OCI-LY1 (cell line): ENCODE measurements around the gene CTDNEP1.

Source experiments
- H2AFZ ChIP-seq: fragments of 200-600 bp; sonication (generic), shearing (Covaris generic); 2 replicates; pipeline ENCODE4 v1.6.0; 2014; ENCODE audit warnings: antibody characterized with exemption, mild to moderate bottlenecking, low read length
- H3F3A ChIP-seq: fragments of 200-600 bp; sonication (generic), shearing (Covaris generic); 2 replicates; pipeline ENCODE4 v1.6.0; 2014; ENCODE audit warnings: mild to moderate bottlenecking, antibody characterized with exemption, low read length, moderate library complexity; ENCODE audit not compliant: insufficient read depth
- H3K27ac ChIP-seq: fragments of 200-600 bp; sonication (generic); 2 replicates; pipeline ENCODE4 v1.5.1; 2014; ENCODE audit warnings: low read length, mixed run types, mild to moderate bottlenecking, low read depth; ENCODE audit not compliant: poor library complexity, severe bottlenecking
- H3K27me3 ChIP-seq: fragments of 200-600 bp; sonication (generic); 2 replicates; pipeline ENCODE4 v1.6.0; 2014; ENCODE audit warnings: antibody characterized with exemption, mild to moderate bottlenecking, low read length, moderate library complexity; ENCODE audit not compliant: insufficient read depth
- H3K36me3 ChIP-seq: fragments of 200-600 bp; sonication (generic); 2 replicates; pipeline ENCODE4 v1.6.1; 2014; ENCODE audit warnings: mild to moderate bottlenecking, antibody characterized with exemption, low read length, moderate library complexity, mixed read lengths; ENCODE audit not compliant: insufficient read depth
- H3K4me1 ChIP-seq: fragments of 200-600 bp; sonication (generic); 2 replicates; pipeline ENCODE4 v1.5.1; 2014; ENCODE audit warnings: mild to moderate bottlenecking, low read length, moderate library complexity; ENCODE audit not compliant: insufficient read depth, severe bottlenecking
- H3K4me2 ChIP-seq: fragments of 200-600 bp; sonication (generic), shearing (Covaris generic); 2 replicates; pipeline ENCODE4 v1.6.1; 2014; ENCODE audit warnings: low read length
- H3K4me3 ChIP-seq: fragments of 200-600 bp; sonication (generic); 2 replicates; pipeline ENCODE4 v1.5.1; 2014; ENCODE audit warnings: low read length, low read depth, mild to moderate bottlenecking, mixed read lengths; ENCODE audit not compliant: poor library complexity, severe bottlenecking
- H3K79me2 ChIP-seq: fragments of 200-600 bp; shearing (Covaris generic); 2 replicates; pipeline ENCODE4 v1.6.1; 2016; ENCODE audit warnings: mixed run types, low read length, mixed read lengths; ENCODE audit not compliant: insufficient read depth
- H3K9ac ChIP-seq: fragments of 200-600 bp; sonication (generic), shearing (Covaris generic); 2 replicates; pipeline ENCODE4 v1.6.1; 2014; ENCODE audit warnings: mild to moderate bottlenecking, low read length, mixed read lengths
- H3K9me2 ChIP-seq: fragments of 200-600 bp; sonication (generic), shearing (Covaris generic); 2 replicates; pipeline ENCODE4 v1.6.1; 2014; ENCODE audit warnings: low read depth, mild to moderate bottlenecking, low read length, mixed read lengths
- H3K9me3 ChIP-seq: fragments of 200-600 bp; shearing (Covaris generic); 2 replicates; pipeline ENCODE4 v1.6.1; 2014; ENCODE audit warnings: low read length, mixed read lengths
- H4K20me1 ChIP-seq: fragments of 200-600 bp; sonication (generic), shearing (Covaris generic); 2 replicates; pipeline ENCODE4 v1.6.0; 2016; ENCODE audit warnings: mild to moderate bottlenecking, low read length; ENCODE audit not compliant: insufficient read depth
- EZH2 ChIP-seq: fragments of 200-600 bp; sonication (generic), shearing (Covaris generic); IDR thresholded peaks from 2 replicates; pipeline ENCODE4 v1.8.0; 2017; ENCODE audit warnings: borderline replicate concordance, mixed run types, mild to moderate bottlenecking, antibody characterized with exemption, low read length, moderate library complexity, mixed read lengths
- TF ChIP-seq, protein P1 (sequence below): fragments of 200-600 bp; sonication (generic), shearing (Covaris generic); IDR thresholded peaks from 2 replicates; pipeline ENCODE4 v1.5.1; 2017; ENCODE audit warnings: mild to moderate bottlenecking, antibody characterized with exemption, low read length, moderate library complexity, mixed read lengths

CTDNEP1 gene

DNA sequence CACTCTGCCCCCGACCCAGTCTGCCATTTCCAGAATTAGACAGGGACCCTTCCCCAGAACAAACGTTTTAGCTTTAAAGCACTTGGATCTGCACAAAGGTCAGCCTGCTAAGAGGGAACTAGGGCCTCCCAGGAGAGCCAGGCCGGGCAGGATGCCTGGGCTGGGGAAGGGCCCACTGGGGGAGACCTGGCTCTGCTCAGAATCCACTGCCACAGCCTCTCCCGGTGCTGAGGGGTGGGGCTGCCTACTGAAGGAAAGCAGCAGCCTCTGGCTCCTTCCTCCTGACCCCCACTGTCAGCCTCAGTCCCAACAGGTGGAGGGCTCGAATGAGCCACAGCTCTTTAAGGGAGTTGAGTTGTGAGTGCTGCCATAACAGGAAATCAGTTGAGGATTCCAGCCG, 41.2 kb upstream of the CTDNEP1 start:
- Histone ChIP-seq H3K9me2 (no peaks in the 10 kb centered on the region), H2AFZ (no peak overlapping the region), H3K79me2 (no peaks in the 10 kb centered on the region), H3K36me3 (no peaks in the 10 kb centered on the region), H3K9ac (no peak overlapping the region), H3K4me3 (no peak overlapping the region), H3F3A (no peaks in the 10 kb centered on the region), H3K27ac (no peak overlapping the region), H3K4me2 (no peak overlapping the region), H4K20me1 (no peaks in the 10 kb centered on the region), H3K4me1 (peaks cover 19% of the 10 kb centered on the region), H3K27me3 (peaks cover 5% of the 10 kb centered on the region), H3K9me3 (no peaks in the 10 kb centered on the region)
- TF ChIP-seq, protein P1, sequence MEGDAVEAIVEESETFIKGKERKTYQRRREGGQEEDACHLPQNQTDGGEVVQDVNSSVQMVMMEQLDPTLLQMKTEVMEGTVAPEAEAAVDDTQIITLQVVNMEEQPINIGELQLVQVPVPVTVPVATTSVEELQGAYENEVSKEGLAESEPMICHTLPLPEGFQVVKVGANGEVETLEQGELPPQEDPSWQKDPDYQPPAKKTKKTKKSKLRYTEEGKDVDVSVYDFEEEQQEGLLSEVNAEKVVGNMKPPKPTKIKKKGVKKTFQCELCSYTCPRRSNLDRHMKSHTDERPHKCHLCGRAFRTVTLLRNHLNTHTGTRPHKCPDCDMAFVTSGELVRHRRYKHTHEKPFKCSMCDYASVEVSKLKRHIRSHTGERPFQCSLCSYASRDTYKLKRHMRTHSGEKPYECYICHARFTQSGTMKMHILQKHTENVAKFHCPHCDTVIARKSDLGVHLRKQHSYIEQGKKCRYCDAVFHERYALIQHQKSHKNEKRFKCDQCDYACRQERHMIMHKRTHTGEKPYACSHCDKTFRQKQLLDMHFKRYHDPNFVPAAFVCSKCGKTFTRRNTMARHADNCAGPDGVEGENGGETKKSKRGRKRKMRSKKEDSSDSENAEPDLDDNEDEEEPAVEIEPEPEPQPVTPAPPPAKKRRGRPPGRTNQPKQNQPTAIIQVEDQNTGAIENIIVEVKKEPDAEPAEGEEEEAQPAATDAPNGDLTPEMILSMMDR, result no peak
- no peak for TF ChIP-seq EZH2

DNA sequence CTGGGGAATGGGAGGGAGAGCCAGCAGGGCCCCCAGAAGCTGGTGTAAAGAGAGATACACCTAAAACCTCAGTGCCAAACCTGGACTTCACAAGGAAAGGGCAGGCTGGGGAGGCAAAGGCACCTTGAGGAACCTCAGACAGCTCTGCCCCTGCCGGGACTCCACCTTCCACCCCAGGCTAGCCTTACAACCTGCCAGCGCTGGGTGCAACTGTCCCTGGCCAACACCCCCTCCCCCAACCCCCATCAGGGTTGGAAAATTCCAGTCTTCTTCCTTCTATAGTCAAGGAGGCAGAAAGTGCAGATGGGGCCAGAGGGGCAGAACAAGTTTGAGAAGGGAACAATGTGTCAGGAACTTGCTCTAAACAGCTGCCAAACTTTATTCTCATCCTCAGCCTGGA, 40.7 kb upstream of the CTDNEP1 start:
- no peaks in the 10 kb centered on the region for H3K79me2 ChIP-seq
- no peak overlapping the region for H3K27ac ChIP-seq
- no peaks in the 10 kb centered on the region for H3K9me2 ChIP-seq
- peaks cover 5% of the 10 kb centered on the region for H3K27me3 ChIP-seq
- no peaks in the 10 kb centered on the region for H3K36me3 ChIP-seq
- no peaks in the 10 kb centered on the region for H3K9me3 ChIP-seq
- H3K4me2 ChIP-seq, result no peak overlapping the region
- no peak overlapping the region for H3K9ac ChIP-seq
- no peaks in the 10 kb centered on the region for H4K20me1 ChIP-seq
- H3K4me3 ChIP-seq, result no peak overlapping the region
- no peaks in the 10 kb centered on the region for H3F3A ChIP-seq
- TF ChIP-seq EZH2, result no peak
- TF ChIP-seq, protein P1, result no peak
- no peak overlapping the region for H2AFZ ChIP-seq
- H3K4me1 ChIP-seq, result peaks cover 19% of the 10 kb centered on the region

DNA sequence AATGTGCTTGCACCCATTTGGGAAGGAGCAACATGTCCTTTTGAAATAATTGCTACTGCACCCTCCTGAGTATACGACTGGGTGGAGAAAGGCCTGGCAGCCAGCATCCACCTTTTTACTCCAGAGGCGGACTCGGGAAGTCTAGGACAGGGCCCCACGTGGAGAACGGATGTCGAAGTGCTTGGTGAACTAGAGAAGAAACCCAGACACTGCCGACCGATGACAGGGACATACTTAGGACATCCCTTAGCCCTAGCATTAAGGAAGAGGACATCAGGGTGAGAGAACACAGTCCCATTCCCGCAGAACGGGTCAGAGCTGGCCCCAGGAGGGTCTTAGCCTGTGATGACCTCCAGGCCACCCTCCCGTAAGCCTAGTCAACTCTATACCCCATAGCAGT, 39.2 kb upstream of the CTDNEP1 start:
- no peaks in the 10 kb centered on the region for H3K9me2 ChIP-seq
- no peaks in the 10 kb centered on the region for H4K20me1 ChIP-seq
- no peak for TF ChIP-seq EZH2
- TF ChIP-seq, protein P1, result no peak
- H3K79me2 ChIP-seq, result no peaks in the 10 kb centered on the region
- H3K9me3 ChIP-seq, result no peaks in the 10 kb centered on the region
- no peak overlapping the region for H3K9ac ChIP-seq
- H3K27me3 ChIP-seq, result peaks cover 11% of the 10 kb centered on the region
- H3K27ac ChIP-seq, result no peak overlapping the region
- no peak overlapping the region for H2AFZ ChIP-seq
- H3K4me3 ChIP-seq, result no peak overlapping the region
- no peak overlapping the region for H3K4me2 ChIP-seq
- H3K4me1 ChIP-seq, result peaks cover 10% of the 10 kb centered on the region
- no peaks in the 10 kb centered on the region for H3F3A ChIP-seq
- H3K36me3 ChIP-seq, result no peaks in the 10 kb centered on the region
